Naive thymus-derived CD4-positive, alpha-beta T cell (primary cell): ENCODE data around the gene PRKCA. TPM values are rescaled to one million over a fixed set of nuclear protein-coding genes. Genes with fewer than 3 reads are reported as not detected.

Experiments
- ATAC-seq: fragments of 150-1000 bp; cut with Tn5 transposase; 2 replicates; pipeline ENCODE4 v1.10.0; 2021; ENCODE audit warnings: mild to moderate bottlenecking, moderate library complexity
- CTCF ChIA-PET: fragments of 350-600 bp; sonication (Branson Sonifier 250); formaldehyde crosslinking; loops from one replicate; lab custom pipeline; 2021; ENCODE audit warnings: antibody characterized with exemption; lab: Charles Lee
- POLR2A ChIA-PET: fragments of 350-600 bp; sonication (Branson Sonifier 250); formaldehyde crosslinking; loops from one replicate; lab custom pipeline; 2021; ENCODE audit warnings: antibody characterized with exemption, inconsistent platforms; lab: Charles Lee
- DNase-seq, 9 donors: peaks; one replicate each; pipeline versions ENCODE4 v3.0.0 to v3.0.0-alpha.2; 2020 to 2022; ENCODE audit warnings: mixed read lengths in 1 of 9
- H3K27ac ChIP-seq: one replicate; pipeline ENCODE4 v1.7.0; 2013; ENCODE audit warnings: mild to moderate bottlenecking, low read depth, low read length, moderate library complexity
- H3K27me3 ChIP-seq, 2 donors: one replicate each; pipeline ENCODE4 v1.7.0; 2013; ENCODE audit warnings: low read length in 2 of 2, mild to moderate bottlenecking in 2 of 2, moderate library complexity in 2 of 2; ENCODE audit not compliant: control insufficient read depth in 2 of 2, insufficient read depth in 2 of 2
- H3K36me3 ChIP-seq, 3 experiments: 1 replicate in 2 of 3; 2 replicates in 1 of 3; pipeline ENCODE4 v1.7.0; 2013; ENCODE audit warnings: low read length in 3 of 3, mild to moderate bottlenecking in 3 of 3, moderate library complexity in 1 of 3; ENCODE audit not compliant: insufficient read depth in 3 of 3, control insufficient read depth in 2 of 3
- H3K4me1 ChIP-seq, 2 donors: one replicate each; pipeline ENCODE4 v1.7.0; 2013; ENCODE audit warnings: low read length in 2 of 2, mild to moderate bottlenecking in 2 of 2, moderate library complexity in 1 of 2; ENCODE audit not compliant: control insufficient read depth in 2 of 2, insufficient read depth in 2 of 2
- H3K4me3 ChIP-seq: 2 replicates; pipeline ENCODE4 v1.7.0; 2013; ENCODE audit warnings: mild to moderate bottlenecking, low read length
- H3K9me3 ChIP-seq, 3 experiments: 1 replicate in 2 of 3; 2 replicates in 1 of 3; pipeline ENCODE4 v1.7.0; 2013; ENCODE audit warnings: low read length in 3 of 3; ENCODE audit not compliant: control insufficient read depth in 2 of 3
- H3K27ac Mint-ChIP-seq, 9 donors: one replicate each; pipeline ENCODE4 v1.8.0; 2020 to 2022; ENCODE audit warnings: mixed read lengths in 9 of 9, mild to moderate bottlenecking in 8 of 9, moderate library complexity in 5 of 9, inconsistent platforms in 2 of 9
- H3K27me3 Mint-ChIP-seq, 5 donors: one replicate each; pipeline ENCODE4 v1.8.0; 2021 to 2022; ENCODE audit warnings: mixed read lengths in 5 of 5, mild to moderate bottlenecking in 1 of 5
- H3K36me3 Mint-ChIP-seq, 5 donors: one replicate each; pipeline ENCODE4 v1.8.0; 2020 to 2022; ENCODE audit warnings: mixed read lengths in 5 of 5, mild to moderate bottlenecking in 3 of 5, inconsistent platforms in 1 of 5
- H3K4me1 Mint-ChIP-seq, 7 donors: one replicate each; pipeline ENCODE4 v1.8.0; 2020 to 2022; ENCODE audit warnings: mixed read lengths in 7 of 7, mild to moderate bottlenecking in 3 of 7, inconsistent platforms in 1 of 7
- H3K4me3 Mint-ChIP-seq, 10 donors: one replicate each; pipeline ENCODE4 v1.8.0; 2020 to 2022; ENCODE audit warnings: mild to moderate bottlenecking in 10 of 10, mixed read lengths in 10 of 10, moderate library complexity in 6 of 10, inconsistent platforms in 2 of 10
- H3K9me3 Mint-ChIP-seq, 11 donors: one replicate each; pipeline ENCODE4 v1.8.0; 2020 to 2022; ENCODE audit warnings: mixed read lengths in 11 of 11, mild to moderate bottlenecking in 4 of 11, inconsistent platforms in 1 of 11, moderate library complexity in 1 of 11
- intact Hi-C, 2 donors: fragments of 100-400 bp; cut with micrococcal nuclease; formaldehyde crosslinking; loops; one replicate each; pipeline ENCODE4 v1.15.1; 2023
- polyA plus RNA-seq, 2 donors: library from polyadenylated mRNA; unstranded; fragments of 300-500 nt; fragmentation: Illumina TruSeq; gene quantifications; one replicate each; pipeline ENCODE4 v1.2.3, GENCODE V29; 2021
- total RNA-seq, 6 experiments: library from RNA in 5 of 6; stranded (reverse) in 5 of 6; gene quantifications; 1 replicate in 5 of 6; 2 replicates in 1 of 6; pipeline ENCODE4 v1.2.3 and lab custom pipeline; 2021 to 2026

Gene PRKCA
- total and polyA plus RNA-seq, 7 experiments from 2014 or later: 4.1 to 186 (median 122) TPM

GRCh38 chr17:66466840-66467367 lies 164.5 kb downstream of the PRKCA start:
- Mint-ChIP-seq H3K27ac (peak overlapping the region in 7 of 9 donors; percentile 8 to 92 (median 73)), H3K36me3 (peaks cover 0 to 13% (median 10%) of the 10 kb centered on the region in 5 donors), H3K27me3 (no peaks in the 10 kb centered on the region), H3K4me1 (peaks cover 50 to 96% (median 86%) of the 10 kb centered on the region in 7 donors), H3K9me3 (peaks cover 0 to 1% (median 0%) of the 10 kb centered on the region in 11 donors), H3K4me3 (peak overlapping the region in 8 of 10 donors; percentile 40 to 84 (median 56))
- ChIA-PET CTCF (interaction anchor here (0.6 kb wide), 1 partner anchor 224 kb away, joined by 3 read pairs; no protein-coding TSS in a partner anchor), POLR2A (interaction anchor here (1.2 kb wide), 1 partner anchor 9 kb away, joined by 3 read pairs; no protein-coding TSS in a partner anchor)
- no peaks in the 10 kb centered on the region for H3K27me3 ChIP-seq
- intact Hi-C loops: loop anchor here in 1 of 2 donors (5.0 kb wide), 2 partner anchors 40 to 80 kb away; no protein-coding TSS in a partner anchor
- ATAC-seq (peak; percentile 34), DNase-seq (peak in 1 of 9 donors; percentile 52)
- H3K4me1 ChIP-seq: peaks cover 14 to 27% of the 10 kb centered on the region in 2 donors
- no peak overlapping the region for H3K27ac ChIP-seq
- H3K9me3 ChIP-seq: no peaks in the 10 kb centered on the region
- no peak overlapping the region for H3K4me3 ChIP-seq
- H3K36me3 ChIP-seq: peaks cover 0 to under 1% (median 0%) of the 10 kb centered on the region in 3 experiments

GRCh38 chr17:66467766-66468165 lies 165.4 kb downstream of the PRKCA start:
- no peak overlapping the region for H3K4me3 ChIP-seq
- no peaks in the 10 kb centered on the region for H3K27me3 Mint-ChIP-seq
- POLR2A ChIA-PET: interaction anchor here (0.7 to 1.2 kb wide), 2 partner anchors 10 to 83 kb away, joined by 3 read pairs; no protein-coding TSS in a partner anchor
- peaks cover 14 to 26% of the 10 kb centered on the region in 2 donors for H3K4me1 ChIP-seq
- peaks cover 0 to 18% (median 9%) of the 10 kb centered on the region in 5 donors for H3K36me3 Mint-ChIP-seq
- peak overlapping the region in 5 of 9 donors; percentile 52 to 92 (median 81) for H3K27ac Mint-ChIP-seq
- peak overlapping the region in 4 of 10 donors; percentile 18 to 57 (median 40) for H3K4me3 Mint-ChIP-seq
- ATAC-seq (no peak), DNase-seq (no peak)
- no peak overlapping the region for H3K27ac ChIP-seq
- peaks cover 46 to 96% (median 83%) of the 10 kb centered on the region in 7 donors for H3K4me1 Mint-ChIP-seq
- intact Hi-C loops: loop anchor here in 1 of 2 donors (2.0 to 5.0 kb wide), 3 partner anchors 23 to 80 kb away; no protein-coding TSS in a partner anchor
- H3K27me3 ChIP-seq: no peaks in the 10 kb centered on the region
- H3K9me3 ChIP-seq: no peaks in the 10 kb centered on the region
- H3K9me3 Mint-ChIP-seq: peaks cover 0 to 1% (median 0%) of the 10 kb centered on the region in 11 donors
- peaks cover 0 to 8% (median 0%) of the 10 kb centered on the region in 3 experiments for H3K36me3 ChIP-seq
- CTCF ChIA-PET: no interaction called here

DNA sequence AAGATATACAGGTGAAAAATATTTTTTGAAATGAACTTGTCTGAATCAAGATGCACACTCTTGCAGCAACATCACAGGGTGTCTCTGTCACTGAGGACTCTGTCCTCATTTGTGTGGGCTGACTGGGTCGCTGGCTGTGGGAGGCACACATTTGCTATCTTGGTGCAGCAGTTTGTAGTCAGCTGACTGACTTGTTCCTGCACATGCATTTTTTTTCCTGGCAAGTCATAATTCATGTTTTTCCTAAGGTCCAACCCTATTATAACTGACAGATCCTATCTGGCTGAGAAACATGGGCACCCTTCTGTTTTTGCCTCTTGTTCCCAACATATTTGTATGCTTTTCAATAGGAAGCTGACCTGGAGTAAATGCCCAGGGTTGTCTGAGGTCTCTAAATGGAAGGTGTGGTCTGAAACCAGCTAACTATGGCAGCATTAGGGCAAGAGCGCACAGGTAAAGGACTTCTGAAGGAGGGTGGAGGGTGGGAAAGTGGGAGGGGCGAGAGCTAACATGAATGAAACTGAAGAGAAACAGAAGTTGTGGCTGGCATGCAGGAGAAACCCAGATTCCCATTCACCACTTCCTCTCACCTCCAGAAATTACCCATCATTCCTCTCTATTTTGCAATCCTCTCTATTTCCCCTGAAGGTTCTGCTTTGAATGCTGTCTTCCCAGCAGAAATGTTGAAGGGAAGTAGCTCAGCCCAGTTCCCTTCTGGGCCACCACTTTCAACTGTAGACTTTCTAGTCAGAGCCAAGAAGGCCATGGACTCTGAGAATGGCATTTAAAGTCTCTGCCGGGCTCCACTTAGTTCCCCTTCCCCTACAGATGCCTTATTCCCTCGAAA lies 166.1 kb downstream of the PRKCA start:
- DNase-seq: no peak
- intact Hi-C loops: loop anchor here in 1 of 2 donors (2.0 to 5.0 kb wide), 3 partner anchors 22 to 79 kb away; no protein-coding TSS in a partner anchor
- no peaks in the 10 kb centered on the region for H3K27me3 ChIP-seq
- peaks cover 0 to 8% (median 0%) of the 10 kb centered on the region in 3 experiments for H3K36me3 ChIP-seq
- no peak overlapping the region for H3K4me3 ChIP-seq
- H3K27me3 Mint-ChIP-seq: no peaks in the 10 kb centered on the region
- peaks cover 0 to 1% (median 0%) of the 10 kb centered on the region in 11 donors for H3K9me3 Mint-ChIP-seq
- H3K9me3 ChIP-seq: no peaks in the 10 kb centered on the region
- peak; percentile 59 for ATAC-seq
- POLR2A ChIA-PET: interaction anchor here (0.6 kb wide), 1 partner anchor 1490 kb away, joined by 3 read pairs; no protein-coding TSS in a partner anchor
- CTCF ChIA-PET: interaction anchor here (0.6 kb wide), 1 partner anchor 194 kb away, joined by 3 read pairs; no protein-coding TSS in a partner anchor
- peak overlapping the region; percentile 3 to 92 (median 78) for H3K27ac Mint-ChIP-seq
- no peak overlapping the region for H3K27ac ChIP-seq
- peaks cover 50 to 97% (median 86%) of the 10 kb centered on the region in 7 donors for H3K4me1 Mint-ChIP-seq
- peak overlapping the region in 9 of 10 donors; percentile 24 to 61 (median 51) for H3K4me3 Mint-ChIP-seq
- H3K4me1 ChIP-seq: peaks cover 14 to 26% of the 10 kb centered on the region in 2 donors
- H3K36me3 Mint-ChIP-seq: peaks cover 0 to 23% (median 10%) of the 10 kb centered on the region in 5 donors

DNA sequence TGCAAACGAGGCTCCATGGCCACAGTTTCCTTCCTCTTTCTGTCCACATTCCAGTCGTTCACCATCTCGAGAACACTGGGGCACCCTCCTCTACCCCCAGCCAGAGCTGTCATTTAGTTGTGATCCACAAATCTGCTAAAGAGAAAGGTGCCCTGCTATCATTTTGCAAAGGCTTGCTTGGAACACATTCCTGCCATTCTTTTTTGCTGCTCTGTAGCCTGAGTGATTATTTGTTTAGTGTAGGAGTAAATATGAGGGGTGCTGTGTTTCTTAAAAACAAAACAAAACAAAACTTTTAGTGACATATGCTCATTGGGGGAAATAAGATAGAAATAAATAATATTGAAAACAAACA lies 166.7 kb downstream of the PRKCA start:
- peaks cover 14 to 21% of the 10 kb centered on the region in 2 donors for H3K4me1 ChIP-seq
- Mint-ChIP-seq H3K4me1 (peaks cover 50 to 97% (median 84%) of the 10 kb centered on the region in 7 donors), H3K36me3 (peaks cover 0 to 23% (median 4%) of the 10 kb centered on the region in 5 donors), H3K27ac (peak overlapping the region in 8 of 9 donors; percentile 3 to 78 (median 48)), H3K9me3 (peaks cover 0 to 1% (median 0%) of the 10 kb centered on the region in 11 donors), H3K4me3 (peak overlapping the region in 7 of 10 donors; percentile 12 to 61 (median 48)), H3K27me3 (no peaks in the 10 kb centered on the region)
- DNase-seq: no peak
- CTCF ChIA-PET: interaction anchor here (0.6 kb wide), 1 partner anchor 194 kb away, joined by 3 read pairs; no protein-coding TSS in a partner anchor
- POLR2A ChIA-PET: interaction anchor here (0.7 kb wide), 1 partner anchor 1959 kb away, joined by 3 read pairs; no protein-coding TSS in a partner anchor
- H3K27ac ChIP-seq: no peak overlapping the region
- peaks cover 0 to 8% (median 0%) of the 10 kb centered on the region in 3 experiments for H3K36me3 ChIP-seq
- intact Hi-C loops: loop anchor here in 1 of 2 donors (2.0 to 5.0 kb wide), 3 partner anchors 22 to 78 kb away; no protein-coding TSS in a partner anchor
- ATAC-seq: no peak
- no peak overlapping the region for H3K4me3 ChIP-seq
- H3K27me3 ChIP-seq: no peaks in the 10 kb centered on the region
- no peaks in the 10 kb centered on the region for H3K9me3 ChIP-seq

- Mint-ChIP-seq H3K27me3 (no peaks in the 10 kb centered on the region), H3K4me1 (peaks cover 50 to 97% (median 84%) of the 10 kb centered on the region in 7 donors), H3K27ac (peak overlapping the region in 2 of 9 donors; percentile 42 to 52), H3K4me3 (peak overlapping the region in 3 of 10 donors; percentile 3 to 25 (median 15)), H3K36me3 (peaks cover 0 to 23% (median 4%) of the 10 kb centered on the region in 5 donors), H3K9me3 (peaks cover 0 to 1% (median 0%) of the 10 kb centered on the region in 11 donors)
- POLR2A ChIA-PET: interaction anchor here (0.7 kb wide), 1 partner anchor 1959 kb away, joined by 3 read pairs; no protein-coding TSS in a partner anchor
- Histone ChIP-seq H3K27me3 (no peaks in the 10 kb centered on the region), H3K9me3 (no peaks in the 10 kb centered on the region), H3K27ac (no peak overlapping the region), H3K36me3 (peaks cover 0 to 8% (median 0%) of the 10 kb centered on the region in 3 experiments), H3K4me1 (peaks cover 14 to 19% of the 10 kb centered on the region in 2 donors), H3K4me3 (no peak overlapping the region)
- DNase-seq (no peak), ATAC-seq (no peak)
- CTCF ChIA-PET: no interaction called here
- intact Hi-C loops: loop anchor here in 1 of 2 donors (2.0 to 5.0 kb wide), 3 partner anchors 21 to 78 kb away; no protein-coding TSS in a partner anchor
These were observed 167.0 kb downstream of the PRKCA start for GRCh38 chr17:66469461-66469860.
